MG63 (cell line): Measurements from ENCODE around the gene PCIF1. TPM values are rescaled to one million over a fixed set of nuclear protein-coding genes. Genes with fewer than 3 reads are reported as not detected.
"Not testable (repeated sequence)": the region's sequence is repeated elsewhere in the genome, so short reads cannot be mapped to it uniquely, and the experiment has no call there.

ENCODE experiments used
- DNase-seq: peaks from one replicate; pipeline ENCODE4 v3.0.0-alpha.2; 2020
- H3K27me3 ChIP-seq: fragments of 250-450 bp; sonication (Bioruptor Pico); 2 replicates; pipeline ENCODE4 v1.5.1; 2020; ENCODE audit warnings: mild to moderate bottlenecking, moderate library complexity
- H3K36me3 ChIP-seq: fragments of 250-450 bp; sonication (Bioruptor Pico); 2 replicates; pipeline ENCODE4 v1.5.1; 2020; ENCODE audit warnings: mild to moderate bottlenecking, moderate library complexity
- H3K4me3 ChIP-seq: fragments of 250-450 bp; sonication (Bioruptor Pico); 2 replicates; pipeline ENCODE4 v1.5.1; 2020; ENCODE audit warnings: mild to moderate bottlenecking, moderate library complexity
- H3K9me3 ChIP-seq: fragments of 250-450 bp; sonication (Bioruptor Pico); 2 replicates; pipeline ENCODE4 v1.5.1; 2020; ENCODE audit warnings: mild to moderate bottlenecking, moderate library complexity
- total RNA-seq: library from RNA; depleted of rRNA; stranded (reverse); fragments of >200 nt; shearing (Covaris generic); gene quantifications from 2 replicates; pipeline ENCODE4 v1.2.3, GENCODE V29; 2014; ENCODE audit warnings: low replicate concordance; rRNA removed

PCIF1 gene
- total RNA-seq, 1 experiment from 2014 or later: 10.5 TPM

- Histone ChIP-seq H3K9me3 (no peaks in the 10 kb centered on the region), H3K27me3 (no peaks in the 10 kb centered on the region), H3K4me3 (no peak overlapping the region), H3K36me3 (no peaks in the 10 kb centered on the region)
- no peak for DNase-seq
Observed at GRCh38 chr20:45991616-45992015, 57.1 kb downstream of the PCIF1 start.

GRCh38 chr20:45993197-45993951 is 58.9 kb downstream of the PCIF1 start:
- no peaks in the 10 kb centered on the region for H3K27me3 ChIP-seq
- H3K4me3 ChIP-seq: no peak overlapping the region
- peak; percentile 92 for DNase-seq
- H3K9me3 ChIP-seq: no peaks in the 10 kb centered on the region
- no peaks in the 10 kb centered on the region for H3K36me3 ChIP-seq

GRCh38 chr20:45994761-45995493 is 60.4 kb downstream of the PCIF1 start:
- Histone ChIP-seq H3K9me3 (no peaks in the 10 kb centered on the region), H3K4me3 (no peak overlapping the region), H3K36me3 (no peaks in the 10 kb centered on the region), H3K27me3 (0 out of 2 replicates have a peak, but pooled peaks cover 2% of the 10 kb centered on the region)
- no peak for DNase-seq

- not testable (repeated sequence) for DNase-seq, H3K36me3 ChIP-seq, H3K4me3 ChIP-seq, H3K9me3 ChIP-seq, H3K27me3 ChIP-seq
Observed at GRCh38 chr20:45995495-45996097, 61.1 kb downstream of the PCIF1 start.

GRCh38 chr20:45997187-45997586 is 62.7 kb downstream of the PCIF1 start:
- Histone ChIP-seq H3K27me3 (0 out of 2 replicates have a peak, but pooled peaks cover 2% of the 10 kb centered on the region), H3K9me3 (no peaks in the 10 kb centered on the region), H3K4me3 (no peak overlapping the region), H3K36me3 (no peaks in the 10 kb centered on the region)
- no peak for DNase-seq

Other genes with a start within 250 kb of the PCIF1 start
- not detected in 2 replicates for gene WFDC13, start 232.6 kb upstream of the PCIF1 start, total RNA-seq
- not detected in 2 replicates for gene WFDC10B, start 229.7 kb upstream of the PCIF1 start, total RNA-seq
- not detected in 2 replicates for gene SPINT4, start 212.3 kb upstream of the PCIF1 start, total RNA-seq
- gene WFDC3, start 142.8 kb upstream of the PCIF1 start, total RNA-seq: 0.59 TPM in 1 of 2 replicates, not detected in the other
- 50.3 and 70.0 TPM in 2 replicates for gene DNTTIP1, start 142.7 kb upstream of the PCIF1 start, total RNA-seq
- 69.5 and 72.7 TPM in 2 replicates for gene UBE2C, start 122.0 kb upstream of the PCIF1 start, total RNA-seq
- gene TNNC2, start 107.4 kb upstream of the PCIF1 start, total RNA-seq: not detected in 2 replicates
- 55.6 and 74.9 TPM in 2 replicates for gene SNX21, start 100.9 kb upstream of the PCIF1 start, total RNA-seq
- gene ACOT8, start 77.3 kb upstream of the PCIF1 start, total RNA-seq: 39.6 and 46.9 TPM in 2 replicates
- 8.4 and 14.2 TPM in 2 replicates for gene ZSWIM3, start 77.1 kb upstream of the PCIF1 start, total RNA-seq
- 5.7 and 8.5 TPM in 2 replicates for gene ZSWIM1, start 53.5 kb upstream of the PCIF1 start, total RNA-seq
- not detected in 2 replicates for gene SPATA25, start 47.1 kb upstream of the PCIF1 start, total RNA-seq
- 0.39 TPM in 1 of 2 replicates, not detected in the other for gene NEURL2, start 43.5 kb upstream of the PCIF1 start, total RNA-seq
- gene CTSA, start 43.3 kb upstream of the PCIF1 start, total RNA-seq: 17.8 and 27.9 TPM in 2 replicates
- 46.8 and 70.1 TPM in 2 replicates for gene PLTP, start 22.5 kb upstream of the PCIF1 start, total RNA-seq
- gene ZNF335, start 37.5 kb downstream of the PCIF1 start, total RNA-seq: 8.7 and 9.5 TPM in 2 replicates
- gene MMP9, start 74.2 kb downstream of the PCIF1 start, total RNA-seq: 0.07 TPM in 1 of 2 replicates, not detected in the other
- gene SLC12A5, start 94.5 kb downstream of the PCIF1 start, total RNA-seq: 0.15 and 0.72 TPM in 2 replicates
- gene NCOA5, start 155.3 kb downstream of the PCIF1 start, total RNA-seq: 9.2 and 24.9 TPM in 2 replicates
- not detected in 2 replicates for gene CD40, start 183.6 kb downstream of the PCIF1 start, total RNA-seq